Cardiac muscle cell (in vitro differentiated cells and primary cell): ENCODE data around the gene GTSE1. TPM values are rescaled to one million over a fixed set of nuclear protein-coding genes. Genes with fewer than 3 reads are reported as not detected.

Source experiments
- DNase-seq, 2 donors: peaks; one replicate each; pipeline versions ENCODE4 v3.0.0 to v3.0.0-alpha.2; 2010 to 2017; ENCODE audit warnings: low read depth in 1 of 2, low spot score in 1 of 2
- H3K27ac ChIP-seq: fragments of 200-600 bp; sonication (generic); 2 replicates; pipeline ENCODE4 v1.5.1; 2016
- H3K27me3 ChIP-seq: fragments of 200-600 bp; sonication (generic); 2 replicates; pipeline ENCODE4 v1.6.0; 2016; ENCODE audit warnings: control low read depth
- H3K36me3 ChIP-seq: fragments of 200-600 bp; sonication (generic); 2 replicates; pipeline ENCODE4 v1.5.1; 2016; ENCODE audit warnings: control low read depth
- H3K4me1 ChIP-seq: fragments of 200-600 bp; sonication (generic); 2 replicates; pipeline ENCODE4 v1.8.1; 2017; ENCODE audit warnings: low read depth, mild to moderate bottlenecking, mixed run types
- H3K4me3 ChIP-seq: fragments of 200-600 bp; sonication (generic); 2 replicates; pipeline ENCODE4 v1.5.1; 2016; ENCODE audit warnings: mild to moderate bottlenecking
- H3K9me3 ChIP-seq: fragments of 200-600 bp; sonication (generic); 2 replicates; pipeline ENCODE4 v1.5.1; 2017; ENCODE audit warnings: low read depth, mild to moderate bottlenecking, control low read depth
- CTCF ChIP-seq: IDR thresholded peaks from 2 replicates; pipeline ENCODE4 v1.5.1; 2012; ENCODE audit warnings: low read depth, mild to moderate bottlenecking, low read length
- polyA plus RNA-seq: library from polyadenylated mRNA; unstranded; fragments of >200 nt; fragmentation: Nextera tagmentation; extraction: Ambion mirVana; gene quantifications from 2 replicates; pipeline ENCODE4 v1.2.1, GENCODE V29; 2016
- total RNA-seq: library from RNA; depleted of rRNA; stranded (reverse); fragments of >200 nt; gene quantifications from 2 replicates; pipeline ENCODE4 v1.2.3, GENCODE V29; 2016

The GTSE1 gene
- total and polyA plus RNA-seq, 2 experiments from 2014 or later: 5.4 to 28.7 TPM

DNA sequence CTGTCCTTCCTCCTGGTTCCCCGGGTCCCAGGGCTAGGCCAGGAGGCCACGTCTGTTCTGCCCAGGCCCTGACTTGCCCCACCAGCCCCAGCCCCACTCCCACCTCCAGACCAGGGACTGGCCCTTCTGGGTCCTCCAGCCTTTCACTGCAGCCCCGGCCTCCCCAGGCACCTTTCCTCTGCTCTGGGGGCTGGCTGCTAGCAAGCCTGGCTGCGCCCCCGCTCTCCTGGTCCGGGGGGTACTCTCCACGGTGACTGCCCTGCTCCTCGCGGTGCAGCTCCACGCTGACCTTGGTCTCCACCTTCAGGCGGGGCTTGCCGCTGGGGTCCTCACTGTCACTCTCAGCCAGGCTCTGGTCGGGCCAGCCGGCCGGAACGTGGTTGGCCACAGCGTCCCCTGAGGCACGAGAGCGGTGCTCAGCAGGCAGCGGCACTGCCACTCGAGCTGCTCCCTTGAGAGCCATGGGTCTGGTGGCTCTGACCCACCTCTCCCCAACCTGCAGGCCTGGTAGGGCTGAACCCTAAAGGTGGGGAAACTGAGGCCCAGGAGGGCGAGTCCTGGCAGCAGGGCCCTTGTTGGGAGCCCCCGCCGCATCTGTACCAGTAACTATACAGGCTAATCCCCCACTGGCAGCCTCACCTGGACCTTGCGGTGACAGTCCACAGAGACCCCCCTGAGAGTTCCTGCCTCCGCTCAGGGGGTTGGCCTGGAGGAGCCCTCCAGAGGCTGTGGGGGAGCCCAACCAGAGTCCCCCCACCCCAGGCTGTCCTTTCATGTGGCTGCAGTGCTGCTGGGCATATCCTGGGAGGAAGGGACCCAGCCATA is 67.9 kb downstream of the GTSE1 start:
- no peak for DNase-seq
- no peaks in the 10 kb centered on the region for H3K27me3 ChIP-seq
- no peaks in the 10 kb centered on the region for H3K9me3 ChIP-seq
- H3K4me1 ChIP-seq: no peaks in the 10 kb centered on the region
- no peak overlapping the region for H3K4me3 ChIP-seq
- TF ChIP-seq CTCF: no peak
- H3K36me3 ChIP-seq: peaks cover 6% of the 10 kb centered on the region
- no peak overlapping the region for H3K27ac ChIP-seq

DNA sequence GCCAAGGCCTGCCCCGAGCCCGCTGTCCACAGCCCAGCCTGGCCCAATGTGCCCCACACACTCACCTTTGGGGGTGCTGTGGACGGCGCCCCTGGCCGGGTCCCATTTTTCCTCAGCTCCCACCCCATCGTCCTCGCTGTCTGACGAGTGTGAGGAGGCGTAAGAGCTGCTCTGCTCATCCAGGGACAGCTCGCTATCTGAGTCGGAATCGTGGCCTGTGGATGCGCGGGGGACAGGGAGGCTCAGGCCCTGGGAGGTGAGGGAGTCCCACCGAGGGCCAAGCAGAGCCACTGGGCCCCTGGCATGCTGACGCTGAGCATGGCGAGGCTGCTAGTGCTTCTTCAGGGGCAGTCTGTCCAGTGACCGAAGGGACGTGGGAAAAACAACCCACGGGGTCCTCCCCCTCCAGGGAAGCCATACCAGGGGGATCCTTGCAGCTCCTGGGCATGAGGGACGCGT is 68.5 kb downstream of the GTSE1 start:
- H3K4me1 ChIP-seq: peaks cover under 1% of the 10 kb centered on the region
- H3K27me3 ChIP-seq: no peaks in the 10 kb centered on the region

GRCh38 chr22:46366327-46366731 is 69.7 kb downstream of the GTSE1 start:
- Histone ChIP-seq H3K4me1 (peaks cover 8% of the 10 kb centered on the region), H3K4me3 (no peak overlapping the region), H3K27me3 (no peaks in the 10 kb centered on the region), H3K36me3 (peaks cover 6% of the 10 kb centered on the region), H3K27ac (no peak overlapping the region), H3K9me3 (no peaks in the 10 kb centered on the region)
- no peak for DNase-seq
- TF ChIP-seq CTCF: no peak

More for the DNA sequence above, 68.5 kb downstream of the GTSE1 start:
- peaks cover 6% of the 10 kb centered on the region for H3K36me3 ChIP-seq
- H3K4me3 ChIP-seq: no peak overlapping the region
- no peak overlapping the region for H3K27ac ChIP-seq
- no peak for TF ChIP-seq CTCF
- H3K9me3 ChIP-seq: no peaks in the 10 kb centered on the region
- no peak for DNase-seq

DNA sequence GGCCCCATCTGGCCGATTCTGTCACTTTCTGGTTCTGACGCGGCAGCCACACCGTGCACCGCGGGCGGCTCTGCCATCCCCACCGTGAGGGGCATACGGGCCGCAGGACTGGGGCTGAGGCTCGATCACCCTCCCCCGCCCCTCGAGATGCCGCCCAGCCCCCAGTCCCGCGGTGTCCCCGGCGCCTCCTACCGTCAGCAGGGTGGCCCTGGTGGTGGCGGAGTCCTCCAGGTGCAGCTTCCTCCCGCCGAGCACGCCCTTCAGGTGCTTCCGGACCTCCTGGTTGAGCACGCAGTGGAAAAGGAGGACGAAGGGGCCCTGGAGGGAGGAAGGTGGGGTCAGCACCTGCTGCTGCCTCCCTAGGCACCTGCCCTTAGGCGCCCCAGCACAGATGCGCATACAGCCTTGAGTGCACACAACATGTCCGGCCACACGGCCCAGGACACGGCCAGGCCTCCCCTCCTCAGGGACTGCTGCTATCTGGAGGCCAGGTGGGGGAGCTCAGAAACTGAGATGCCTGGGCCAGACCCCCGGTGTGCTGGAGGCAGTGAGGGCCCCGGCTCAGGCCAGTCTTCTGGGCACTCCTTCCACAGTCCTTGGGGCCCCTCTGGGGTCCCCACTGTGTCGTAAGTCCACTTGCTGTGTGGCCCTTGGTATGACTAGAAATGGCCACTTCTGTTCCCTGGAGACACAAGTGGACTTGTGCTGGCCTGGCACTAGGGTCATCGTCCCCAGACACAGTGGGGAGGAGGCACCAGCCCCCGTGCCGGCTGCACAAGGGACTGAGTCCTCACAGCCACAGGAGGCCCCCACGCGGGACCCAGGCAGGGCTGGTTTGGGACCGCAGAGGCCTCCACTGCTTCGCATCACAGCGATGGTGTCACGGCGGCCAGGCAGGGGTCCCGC is 70.4 kb downstream of the GTSE1 start:
- Histone ChIP-seq H3K9me3 (no peaks in the 10 kb centered on the region), H3K4me3 (no peak overlapping the region), H3K4me1 (peaks cover 8% of the 10 kb centered on the region), H3K27ac (no peak overlapping the region), H3K27me3 (no peaks in the 10 kb centered on the region), H3K36me3 (peaks cover 6% of the 10 kb centered on the region)
- no peak for TF ChIP-seq CTCF
- no peak for DNase-seq

DNA sequence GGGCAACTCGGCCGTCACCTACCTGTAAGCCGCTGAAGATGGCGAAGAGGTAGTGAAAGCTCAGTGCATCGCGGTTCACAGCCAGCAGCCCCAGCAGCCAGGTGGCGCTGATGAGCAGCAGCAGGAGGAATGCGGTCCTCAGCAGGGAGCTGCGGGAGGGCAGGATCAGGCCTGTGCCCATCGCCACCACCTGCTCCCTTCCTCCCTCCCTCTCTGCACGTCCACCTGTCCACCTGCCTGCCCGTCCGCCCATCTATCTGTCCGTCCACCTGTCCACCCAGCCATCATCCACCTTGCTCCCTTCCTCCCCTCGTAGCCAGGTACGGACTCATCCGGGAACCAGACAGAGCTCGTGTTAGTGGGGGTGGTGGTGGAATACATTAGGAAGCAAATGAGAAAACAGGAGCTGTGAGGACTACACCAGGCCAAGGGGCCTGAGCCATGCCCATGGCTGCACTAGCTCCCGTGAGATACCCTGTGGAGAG is 71.1 kb downstream of the GTSE1 start:
- Histone ChIP-seq H3K36me3 (peaks cover 4% of the 10 kb centered on the region), H3K9me3 (no peaks in the 10 kb centered on the region), H3K4me3 (no peak overlapping the region), H3K27ac (no peak overlapping the region), H3K4me1 (peaks cover 8% of the 10 kb centered on the region), H3K27me3 (no peaks in the 10 kb centered on the region)
- peak; percentile 58 to 75 for DNase-seq
- TF ChIP-seq CTCF: peak; percentile 92
